Hepatocyte (in vitro differentiated cells): ENCODE data around the gene PIAS4. TPM values are rescaled to one million over a fixed set of nuclear protein-coding genes. Genes with fewer than 3 reads are reported as not detected.

Source experiments
- DNase-seq: peaks from one replicate; pipeline ENCODE4 v3.0.0-alpha.2; 2016; ENCODE audit warnings: low spot score
- H2AFZ ChIP-seq: fragments of 200-600 bp; sonication (generic); 2 replicates; pipeline ENCODE4 v1.6.0; 2016; ENCODE audit warnings: antibody characterized with exemption, mild to moderate bottlenecking
- H3K27ac ChIP-seq: fragments of 200-600 bp; sonication (generic); 2 replicates; pipeline ENCODE4 v1.5.1; 2016; ENCODE audit warnings: mild to moderate bottlenecking
- H3K27me3 ChIP-seq: fragments of 200-600 bp; sonication (generic); 2 replicates; pipeline ENCODE4 v1.6.1; 2016
- H3K36me3 ChIP-seq: fragments of 200-600 bp; sonication (generic); replicated peaks from 2 replicates; pipeline ENCODE4 v1.5.1; 2016; ENCODE audit warnings: low read depth; ENCODE audit not compliant: insufficient read depth
- H3K4me1 ChIP-seq: fragments of 200-600 bp; sonication (generic); 2 replicates; pipeline ENCODE4 v1.5.1; 2016; ENCODE audit warnings: mild to moderate bottlenecking, moderate library complexity; ENCODE audit not compliant: insufficient read depth
- H3K4me2 ChIP-seq: fragments of 200-600 bp; sonication (generic); 2 replicates; pipeline ENCODE4 v1.6.0; 2016
- H3K4me3 ChIP-seq: fragments of 200-600 bp; sonication (generic); 2 replicates; pipeline ENCODE4 v1.5.1; 2016; ENCODE audit warnings: mild to moderate bottlenecking
- H3K79me2 ChIP-seq: fragments of 200-600 bp; sonication (generic); 2 replicates; pipeline ENCODE4 v1.6.0; 2017; ENCODE audit warnings: mild to moderate bottlenecking
- H3K9me2 ChIP-seq: fragments of 200-600 bp; sonication (generic); replicated peaks from 2 replicates; pipeline ENCODE4 v1.6.0; 2017; ENCODE audit warnings: mild to moderate bottlenecking; ENCODE audit not compliant: insufficient read depth
- H3K9me3 ChIP-seq: fragments of 200-600 bp; sonication (generic); 2 replicates; pipeline ENCODE4 v1.5.1; 2016; ENCODE audit warnings: low read depth, mild to moderate bottlenecking
- H4K20me1 ChIP-seq: fragments of 200-600 bp; sonication (generic); 2 replicates; pipeline ENCODE4 v1.6.0; 2016; ENCODE audit warnings: mild to moderate bottlenecking; ENCODE audit not compliant: insufficient read depth, poor library complexity, severe bottlenecking
- EZH2 ChIP-seq: fragments of 200-600 bp; sonication (generic); IDR thresholded peaks from 2 replicates; pipeline ENCODE4 v1.6.1; 2016; ENCODE audit warnings: antibody characterized with exemption, mild to moderate bottlenecking, borderline replicate concordance
- EZH2phosphoT487 ChIP-seq: fragments of 200-600 bp; sonication (generic); IDR thresholded peaks from one replicate; pipeline ENCODE4 v1.6.1; 2018; ENCODE audit warnings: antibody characterized with exemption, mild to moderate bottlenecking, low read depth, moderate library complexity; ENCODE audit not compliant: unreplicated experiment, severe bottlenecking
- WGBS: methylation state at CpG from one replicate; pipeline ENCODE4 v1.1.6; 2016; ENCODE audit warnings: low lambda C conversion rate; ENCODE audit errors: missing lambda C conversion rate; 5-methylcytosine and 5-hydroxymethylcytosine counted together
- polyA plus RNA-seq: library from polyadenylated mRNA; unstranded; fragments of >200 nt; fragmentation: Nextera tagmentation; extraction: Ambion mirVana; gene quantifications from 2 replicates; pipeline ENCODE4 v1.2.1, GENCODE V29; 2016
- total RNA-seq: library from RNA; depleted of rRNA; stranded (reverse); fragments of >200 nt; gene quantifications from 2 replicates; pipeline ENCODE4 v1.2.3, GENCODE V29; 2014
- TF ChIP-seq, protein P1 (sequence below): fragments of 200-600 bp; sonication (generic); IDR thresholded peaks from 2 replicates; pipeline ENCODE4 v1.5.1; 2016; ENCODE audit warnings: antibody characterized with exemption, mild to moderate bottlenecking; ENCODE audit not compliant: poor library complexity

PIAS4 gene
- total and polyA plus RNA-seq, 2 experiments from 2014 or later = 15.0 to 16.7 TPM

DNA sequence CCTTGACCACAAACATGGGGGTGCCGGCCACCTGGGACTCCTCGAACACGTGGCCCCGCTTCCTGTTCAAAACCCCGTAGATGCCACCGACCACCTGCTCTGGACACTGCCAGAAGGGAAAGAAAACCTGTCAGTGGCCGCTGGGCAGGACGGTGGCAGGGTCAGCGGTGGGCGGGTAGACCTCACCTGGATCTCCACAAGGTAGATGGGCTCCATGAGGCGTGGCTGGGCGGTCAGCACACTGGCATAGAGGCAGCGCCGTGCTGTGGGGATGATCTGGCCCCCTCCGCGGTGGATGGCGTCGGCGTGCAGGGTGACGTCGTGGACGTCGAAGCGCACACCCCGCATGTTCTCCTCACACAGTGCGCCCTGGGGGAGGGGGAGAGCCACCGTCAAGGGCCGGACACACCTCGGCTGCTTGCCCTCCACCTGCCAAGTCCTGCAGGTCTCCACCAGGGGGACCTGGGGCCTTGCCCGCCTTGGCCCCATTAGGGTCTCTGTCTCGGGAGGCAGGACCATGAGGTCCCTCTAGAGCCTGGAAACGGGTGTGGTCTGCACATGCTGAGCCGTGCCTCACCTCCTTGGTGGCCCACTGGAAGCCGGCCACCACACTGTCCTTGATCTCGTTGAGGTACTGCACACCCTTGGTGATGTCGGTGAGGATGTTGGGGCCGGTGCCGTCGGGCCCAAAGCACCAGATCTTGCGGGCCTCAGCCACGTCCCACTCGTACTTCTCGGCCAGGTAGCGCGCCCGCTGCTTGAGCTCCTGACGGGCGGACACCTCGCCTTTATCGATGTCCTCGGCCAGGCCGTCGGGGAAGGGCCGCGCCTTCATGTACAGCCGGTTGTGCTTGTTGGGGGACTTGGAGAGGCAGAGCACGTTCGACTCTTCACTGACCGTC, 30.0 kb upstream of the PIAS4 start:
- H3K27ac ChIP-seq = no peak overlapping the region
- no peaks in the 10 kb centered on the region for H3K4me1 ChIP-seq
- no peaks in the 10 kb centered on the region for H3K9me3 ChIP-seq
- no peaks in the 10 kb centered on the region for H3K9me2 ChIP-seq
- TF ChIP-seq, protein P1, sequence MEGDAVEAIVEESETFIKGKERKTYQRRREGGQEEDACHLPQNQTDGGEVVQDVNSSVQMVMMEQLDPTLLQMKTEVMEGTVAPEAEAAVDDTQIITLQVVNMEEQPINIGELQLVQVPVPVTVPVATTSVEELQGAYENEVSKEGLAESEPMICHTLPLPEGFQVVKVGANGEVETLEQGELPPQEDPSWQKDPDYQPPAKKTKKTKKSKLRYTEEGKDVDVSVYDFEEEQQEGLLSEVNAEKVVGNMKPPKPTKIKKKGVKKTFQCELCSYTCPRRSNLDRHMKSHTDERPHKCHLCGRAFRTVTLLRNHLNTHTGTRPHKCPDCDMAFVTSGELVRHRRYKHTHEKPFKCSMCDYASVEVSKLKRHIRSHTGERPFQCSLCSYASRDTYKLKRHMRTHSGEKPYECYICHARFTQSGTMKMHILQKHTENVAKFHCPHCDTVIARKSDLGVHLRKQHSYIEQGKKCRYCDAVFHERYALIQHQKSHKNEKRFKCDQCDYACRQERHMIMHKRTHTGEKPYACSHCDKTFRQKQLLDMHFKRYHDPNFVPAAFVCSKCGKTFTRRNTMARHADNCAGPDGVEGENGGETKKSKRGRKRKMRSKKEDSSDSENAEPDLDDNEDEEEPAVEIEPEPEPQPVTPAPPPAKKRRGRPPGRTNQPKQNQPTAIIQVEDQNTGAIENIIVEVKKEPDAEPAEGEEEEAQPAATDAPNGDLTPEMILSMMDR = no peak
- no peak for TF ChIP-seq EZH2
- TF ChIP-seq EZH2phosphoT487 = no peak
- peak; percentile 9 for DNase-seq
- no peak overlapping the region for H2AFZ ChIP-seq
- no peak overlapping the region for H3K4me3 ChIP-seq
- H3K36me3 ChIP-seq = no peaks in the 10 kb centered on the region
- no peak overlapping the region for H3K4me2 ChIP-seq
- 97% methylated on average over 57 of the region's 59 CpGs for WGBS
- no peaks in the 10 kb centered on the region for H3K27me3 ChIP-seq
- peaks cover 76% of the 10 kb centered on the region for H4K20me1 ChIP-seq
- H3K79me2 ChIP-seq = peaks cover 59% of the 10 kb centered on the region

DNA sequence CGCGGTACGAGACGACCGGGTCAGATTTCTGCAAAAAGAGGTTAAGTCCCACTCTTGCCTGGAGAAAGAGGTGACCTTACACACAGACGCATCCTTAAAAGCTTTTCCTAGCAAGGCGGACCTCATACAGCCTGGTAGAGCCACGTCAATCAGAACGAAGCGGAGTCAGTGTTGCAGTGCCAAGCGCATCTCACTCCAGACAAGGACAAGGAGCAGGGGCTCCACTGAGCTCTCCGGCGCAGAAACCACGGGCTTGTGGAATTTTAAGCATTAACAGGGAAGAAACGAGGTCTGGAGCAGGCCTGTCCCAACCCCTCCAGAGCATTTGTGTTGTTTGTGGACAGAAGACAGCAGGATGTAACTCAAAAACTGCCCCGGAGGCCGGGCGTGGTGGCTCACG, 29.4 kb upstream of the PIAS4 start:
- 95% methylated on average over 19 of the region's 19 CpGs for WGBS
- no peaks in the 10 kb centered on the region for H3K9me2 ChIP-seq
- peaks cover 66% of the 10 kb centered on the region for H3K79me2 ChIP-seq
- DNase-seq = no peak
- no peaks in the 10 kb centered on the region for H3K9me3 ChIP-seq
- no peak overlapping the region for H3K27ac ChIP-seq
- TF ChIP-seq, protein P1 = no peak
- TF ChIP-seq EZH2phosphoT487 = no peak
- no peak for TF ChIP-seq EZH2
- no peaks in the 10 kb centered on the region for H3K27me3 ChIP-seq
- no peaks in the 10 kb centered on the region for H3K4me1 ChIP-seq
- H3K36me3 ChIP-seq = no peaks in the 10 kb centered on the region
- H3K4me3 ChIP-seq = no peak overlapping the region
- no peak overlapping the region for H3K4me2 ChIP-seq
- H4K20me1 ChIP-seq = peaks cover 82% of the 10 kb centered on the region
- H2AFZ ChIP-seq = no peak overlapping the region

DNA sequence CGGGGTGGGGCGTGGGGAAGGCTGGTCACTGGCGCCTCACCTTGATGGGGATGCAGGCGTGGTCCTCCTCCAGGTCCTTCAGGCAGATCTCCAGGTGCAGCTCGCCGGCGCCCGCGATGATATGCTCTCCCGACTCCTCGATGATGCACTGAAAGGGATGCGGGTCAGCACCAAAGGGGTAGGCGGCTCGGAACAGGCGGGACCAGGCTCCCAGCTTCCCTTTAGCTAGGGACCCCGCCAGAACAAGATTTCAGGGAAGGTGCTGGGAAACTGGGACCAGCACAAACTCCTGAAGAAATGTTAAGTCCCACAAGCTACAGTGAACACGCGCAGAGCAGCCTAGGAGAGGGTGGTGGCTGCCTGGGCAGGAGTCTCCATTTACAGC, 28.3 kb upstream of the PIAS4 start:
- no peaks in the 10 kb centered on the region for H3K9me2 ChIP-seq
- TF ChIP-seq, protein P1 = no peak
- TF ChIP-seq EZH2 (no peak), EZH2phosphoT487 (no peak)
- H4K20me1 ChIP-seq = peaks cover 94% of the 10 kb centered on the region
- H2AFZ ChIP-seq = no peak overlapping the region
- H3K4me1 ChIP-seq = peaks cover 6% of the 10 kb centered on the region
- no peak for DNase-seq
- H3K9me3 ChIP-seq = no peaks in the 10 kb centered on the region
- no peak overlapping the region for H3K27ac ChIP-seq
- H3K36me3 ChIP-seq = no peaks in the 10 kb centered on the region
- over 99% methylated on average over 18 of the region's 18 CpGs for WGBS
- H3K4me2 ChIP-seq = no peak overlapping the region
- H3K79me2 ChIP-seq = peaks cover 77% of the 10 kb centered on the region
- H3K4me3 ChIP-seq = no peak overlapping the region
- H3K27me3 ChIP-seq = no peaks in the 10 kb centered on the region
